Subcutaneous adipose tissue (tissue), 4 donors: ENCODE results near the gene FETUB. TPM values are rescaled to one million over a fixed set of nuclear protein-coding genes. Genes with fewer than 3 reads are reported as not detected.

Source experiments
- total RNA-seq, 4 donors: library from RNA; depleted of rRNA; stranded (reverse); fragments of >200 nt; gene quantifications; one replicate each; pipeline ENCODE4 v1.1.0, GENCODE V29; 2016
- TF ChIP-seq, protein P1 (sequence below): fragments of 450-650 bp; IDR thresholded peaks from one replicate; pipeline ENCODE4 v1.5.1; 2016; ENCODE audit warnings: low read depth, mild to moderate bottlenecking, control low read depth, antibody characterized with exemption, moderate library complexity

The FETUB gene
- total RNA-seq, 4 donors from 2014 or later, result not detected

DNA sequence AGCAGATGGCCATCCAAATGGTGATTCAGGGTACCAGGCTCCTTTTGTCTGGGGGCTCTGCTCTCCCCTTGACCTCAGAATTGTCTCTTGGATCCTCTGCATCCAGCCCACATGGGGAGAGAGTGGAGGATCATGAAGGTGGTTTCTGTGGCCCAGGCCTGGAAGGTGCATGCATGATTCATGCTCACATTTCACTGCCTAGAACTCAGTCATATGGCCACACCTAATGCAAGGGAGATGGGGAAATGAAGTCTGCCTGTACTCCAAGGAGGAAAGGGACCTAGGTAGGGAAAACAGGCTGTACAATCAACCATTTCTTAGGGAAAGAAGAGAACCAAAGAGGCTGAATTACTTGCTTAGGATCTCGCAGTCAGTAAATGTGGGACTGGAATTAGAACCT is 40.7 kb downstream of the FETUB start:
- TF ChIP-seq, protein P1, sequence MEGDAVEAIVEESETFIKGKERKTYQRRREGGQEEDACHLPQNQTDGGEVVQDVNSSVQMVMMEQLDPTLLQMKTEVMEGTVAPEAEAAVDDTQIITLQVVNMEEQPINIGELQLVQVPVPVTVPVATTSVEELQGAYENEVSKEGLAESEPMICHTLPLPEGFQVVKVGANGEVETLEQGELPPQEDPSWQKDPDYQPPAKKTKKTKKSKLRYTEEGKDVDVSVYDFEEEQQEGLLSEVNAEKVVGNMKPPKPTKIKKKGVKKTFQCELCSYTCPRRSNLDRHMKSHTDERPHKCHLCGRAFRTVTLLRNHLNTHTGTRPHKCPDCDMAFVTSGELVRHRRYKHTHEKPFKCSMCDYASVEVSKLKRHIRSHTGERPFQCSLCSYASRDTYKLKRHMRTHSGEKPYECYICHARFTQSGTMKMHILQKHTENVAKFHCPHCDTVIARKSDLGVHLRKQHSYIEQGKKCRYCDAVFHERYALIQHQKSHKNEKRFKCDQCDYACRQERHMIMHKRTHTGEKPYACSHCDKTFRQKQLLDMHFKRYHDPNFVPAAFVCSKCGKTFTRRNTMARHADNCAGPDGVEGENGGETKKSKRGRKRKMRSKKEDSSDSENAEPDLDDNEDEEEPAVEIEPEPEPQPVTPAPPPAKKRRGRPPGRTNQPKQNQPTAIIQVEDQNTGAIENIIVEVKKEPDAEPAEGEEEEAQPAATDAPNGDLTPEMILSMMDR, result no peak

DNA sequence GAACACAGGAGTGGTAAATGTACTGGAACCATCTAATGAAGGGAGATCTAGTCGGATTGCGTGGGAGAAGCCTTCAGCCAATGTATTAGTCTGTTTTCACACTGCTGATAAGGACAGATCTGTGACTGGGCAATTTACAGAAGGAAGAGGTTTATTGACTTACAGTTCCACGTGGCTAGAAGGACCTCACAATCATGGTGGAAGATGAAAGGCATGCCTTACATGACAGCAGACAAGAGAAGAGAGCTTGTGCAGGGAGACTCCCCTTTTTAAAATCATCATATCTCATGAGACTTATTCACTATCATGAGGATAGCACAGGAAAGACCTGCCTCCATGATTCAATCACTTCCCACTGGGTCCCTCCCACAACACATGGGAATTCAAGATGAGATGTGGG is 42.6 kb downstream of the FETUB start:
- TF ChIP-seq, protein P1, result no peak

DNA sequence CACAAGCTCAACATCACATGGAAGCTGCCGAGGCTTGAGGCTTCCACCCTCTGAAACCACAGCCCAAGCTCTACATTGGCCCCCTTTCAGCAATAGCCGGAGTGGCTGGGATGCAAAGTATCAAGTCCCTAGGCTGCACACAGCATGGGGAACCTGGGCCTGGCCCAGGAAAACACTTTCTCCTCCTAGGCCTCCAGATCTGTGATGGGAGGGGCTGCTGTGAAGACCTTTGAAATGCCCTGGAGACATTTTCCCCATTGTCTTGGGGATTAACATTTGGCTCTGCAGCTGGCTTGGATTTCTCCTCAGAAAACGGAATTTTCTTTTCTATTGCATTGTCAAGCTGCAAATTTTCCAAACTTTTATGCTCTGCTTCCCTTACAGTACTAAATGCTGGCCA is 43.8 kb downstream of the FETUB start:
- TF ChIP-seq, protein P1, result no peak

DNA sequence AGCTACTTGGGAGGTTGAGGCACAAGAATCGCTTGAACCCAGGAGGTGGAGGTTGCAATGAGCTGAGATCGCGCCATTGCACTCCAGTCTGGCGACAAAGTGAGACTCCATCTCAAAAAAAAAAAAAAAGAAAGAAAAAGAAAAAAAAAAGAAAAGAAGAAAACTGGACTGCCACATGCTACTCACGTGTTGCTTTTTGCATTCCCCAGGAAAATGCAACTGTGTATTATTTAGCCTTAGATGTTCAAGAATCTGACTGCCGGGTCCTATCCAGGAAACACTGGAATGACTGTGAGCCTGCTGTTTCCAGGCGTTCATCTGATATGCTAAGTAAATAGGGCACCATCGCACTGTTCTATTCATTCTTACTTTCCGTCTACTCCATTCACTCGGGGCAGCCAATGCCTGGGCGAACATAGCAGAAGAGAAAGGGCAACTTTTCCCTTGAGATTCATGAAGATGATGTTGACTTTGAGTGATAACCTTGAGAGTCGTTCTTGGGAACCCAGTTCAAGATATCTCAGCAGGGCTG is 47.0 kb downstream of the FETUB start:
- TF ChIP-seq, protein P1, result no peak

DNA sequence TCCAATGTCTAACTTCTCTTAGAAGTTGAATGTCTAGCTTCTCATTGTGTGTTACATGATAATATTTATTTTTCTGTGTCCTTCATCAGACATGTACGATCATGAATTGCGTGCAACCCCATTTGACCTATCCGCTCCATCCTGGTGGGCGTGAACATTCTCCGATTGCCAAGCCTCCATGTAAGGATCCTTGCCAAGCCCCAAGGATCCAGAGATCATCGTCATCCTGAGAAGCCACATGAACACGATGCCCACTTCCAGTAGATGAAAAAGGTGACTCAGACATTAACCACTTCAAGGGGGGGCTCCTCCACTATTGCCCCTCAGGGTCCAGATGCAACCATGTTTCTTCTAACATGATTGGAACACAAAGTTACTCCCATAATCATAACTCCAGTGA is 51.5 kb downstream of the FETUB start:
- TF ChIP-seq, protein P1, result no peak

DNA sequence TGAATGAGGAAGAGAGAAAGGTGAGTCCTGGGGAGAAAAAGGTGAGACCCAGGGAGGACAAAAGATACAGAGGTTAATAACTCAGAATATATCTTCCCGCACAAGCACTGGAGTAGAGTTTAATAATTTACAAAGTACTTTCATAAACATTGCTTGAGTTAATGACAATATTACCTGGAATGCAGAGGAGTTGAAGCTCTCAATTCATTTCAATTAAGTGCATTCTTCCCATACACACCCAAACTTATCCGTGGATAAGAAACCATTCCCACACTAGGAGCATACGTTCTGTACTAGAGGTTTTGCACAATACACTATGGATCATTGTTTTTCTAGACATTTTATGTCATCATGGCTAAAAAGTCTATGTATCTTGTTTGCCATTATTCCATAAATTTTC is 53.6 kb downstream of the FETUB start:
- TF ChIP-seq, protein P1, result no peak

DNA sequence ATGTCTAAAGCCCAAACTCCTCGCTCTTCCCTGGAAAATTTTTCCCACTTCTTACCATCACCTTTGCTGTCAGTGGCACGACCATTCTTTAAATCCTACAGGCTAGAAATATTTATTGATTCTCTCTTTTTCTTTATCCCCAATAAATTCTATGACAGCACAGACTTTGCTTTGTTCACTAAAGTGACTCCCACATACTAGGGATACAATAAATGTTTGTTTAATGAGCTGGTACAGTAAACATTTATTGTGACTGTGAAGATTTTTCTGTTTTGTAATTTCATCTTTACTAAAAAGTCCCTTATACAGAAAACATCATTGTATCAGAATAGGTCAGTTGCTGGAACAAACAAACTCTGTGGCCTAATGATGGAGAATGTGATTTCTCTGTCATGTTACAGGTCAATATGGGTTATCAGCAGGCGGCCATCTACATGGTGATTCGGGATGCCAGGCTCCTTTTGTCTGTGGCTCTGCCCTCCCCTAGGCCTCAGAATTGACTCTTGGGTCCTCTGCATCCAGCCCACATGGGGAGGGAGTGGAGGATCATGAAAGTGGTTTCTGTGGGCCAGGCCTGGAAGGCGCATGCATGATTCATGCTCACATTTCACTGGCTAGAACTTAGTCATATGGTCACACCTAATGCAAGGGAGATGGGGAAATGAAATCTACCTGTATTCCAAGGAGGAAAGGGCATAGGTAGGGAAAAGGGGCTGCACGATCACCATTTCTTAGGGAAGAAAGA is 54.3 kb downstream of the FETUB start:
- TF ChIP-seq, protein P1, result no peak
